SK-N-MC (cell line): ENCODE measurements around the gene CXCL12.

ENCODE experiments used
- EZH2 ChIP-seq: fragments of 200-600 bp; sonication (generic); IDR thresholded peaks from one replicate; pipeline ENCODE4 v1.6.1; 2017; ENCODE audit warnings: antibody characterized with exemption
- POLR2AphosphoS5 ChIP-seq: IDR thresholded peaks from 2 replicates; pipeline ENCODE4 v1.6.1; 2012; ENCODE audit warnings: mild to moderate bottlenecking, low read depth, low read length, borderline replicate concordance

DNA sequence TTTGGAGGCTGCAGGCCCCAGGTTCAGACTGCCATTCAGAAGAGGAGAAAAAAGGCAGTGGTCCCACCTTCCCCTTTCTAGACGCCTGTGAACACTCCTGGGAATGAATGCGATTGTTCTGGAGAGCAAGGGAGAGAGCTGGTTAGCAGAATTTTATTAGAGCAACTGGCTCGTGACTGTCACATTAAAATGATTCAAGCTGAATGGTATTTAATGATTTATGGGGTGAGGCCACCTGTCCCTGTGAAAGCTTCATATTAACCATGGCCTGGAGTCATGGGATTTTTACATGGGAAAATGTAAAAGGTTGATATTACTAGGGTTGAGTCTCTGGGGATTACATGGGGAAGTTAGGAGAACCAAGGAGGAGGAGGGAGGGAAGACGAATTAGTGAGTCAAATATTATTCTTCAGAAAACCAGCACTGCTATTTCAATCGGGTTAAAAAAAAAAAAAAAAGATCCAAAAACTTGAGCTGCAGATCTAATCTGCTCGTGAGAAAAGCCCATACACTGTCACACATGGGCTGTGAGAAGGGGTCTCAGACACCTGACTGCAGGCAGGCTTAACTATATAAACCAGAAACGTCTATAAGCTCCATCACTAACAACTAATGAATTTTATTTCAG lies 8.3 kb downstream of the CXCL12 start:
- TF ChIP-seq POLR2AphosphoS5 (no peak), EZH2 (no peak)
